GM21576 (cell line): ENCODE data around the gene PEBP1.

Experiments
- ATAC-seq: cut with Tn5 transposase; IDR thresholded peaks from one replicate; pipeline ENCODE4 v1.9.1; 2021; ENCODE audit warnings: mild to moderate bottlenecking, moderate library complexity; ENCODE audit not compliant: unreplicated experiment

The PEBP1 gene

GRCh38 chr12:118135788-118136558, at the start of gene PEBP1:
Gene PEBP1 (plus strand): TSS chr12:118136124. CDS start chr12:118136210, 86 bp downstream.
- ATAC-seq, result peak; percentile 98

- ATAC-seq, result no peak
Measured at GRCh38 chr12:118089782-118090181, 46.1 kb upstream of the PEBP1 start.

DNA sequence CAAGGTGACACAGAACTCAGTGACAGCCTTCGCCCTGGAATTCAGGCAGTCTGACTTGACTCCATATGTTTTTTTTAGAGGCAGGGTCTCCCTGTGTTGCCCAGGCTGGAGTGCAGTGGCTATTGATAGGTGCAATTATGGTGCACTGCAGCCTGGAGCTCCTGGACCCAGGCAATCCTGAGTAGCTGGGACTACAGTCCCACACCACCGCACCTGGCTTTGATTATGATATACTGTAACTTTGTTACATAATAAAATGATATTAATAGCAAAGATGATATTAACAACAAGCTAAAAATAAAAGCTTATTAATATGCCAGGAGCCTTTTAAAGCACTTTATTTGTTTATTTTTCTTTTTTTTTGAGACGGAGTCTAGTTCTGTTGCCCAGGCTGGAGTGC, 41.9 kb upstream of the PEBP1 start:
- no peak for ATAC-seq

- ATAC-seq, result no peak
Measured at GRCh38 chr12:118098401-118098800, 37.5 kb upstream of the PEBP1 start.

DNA sequence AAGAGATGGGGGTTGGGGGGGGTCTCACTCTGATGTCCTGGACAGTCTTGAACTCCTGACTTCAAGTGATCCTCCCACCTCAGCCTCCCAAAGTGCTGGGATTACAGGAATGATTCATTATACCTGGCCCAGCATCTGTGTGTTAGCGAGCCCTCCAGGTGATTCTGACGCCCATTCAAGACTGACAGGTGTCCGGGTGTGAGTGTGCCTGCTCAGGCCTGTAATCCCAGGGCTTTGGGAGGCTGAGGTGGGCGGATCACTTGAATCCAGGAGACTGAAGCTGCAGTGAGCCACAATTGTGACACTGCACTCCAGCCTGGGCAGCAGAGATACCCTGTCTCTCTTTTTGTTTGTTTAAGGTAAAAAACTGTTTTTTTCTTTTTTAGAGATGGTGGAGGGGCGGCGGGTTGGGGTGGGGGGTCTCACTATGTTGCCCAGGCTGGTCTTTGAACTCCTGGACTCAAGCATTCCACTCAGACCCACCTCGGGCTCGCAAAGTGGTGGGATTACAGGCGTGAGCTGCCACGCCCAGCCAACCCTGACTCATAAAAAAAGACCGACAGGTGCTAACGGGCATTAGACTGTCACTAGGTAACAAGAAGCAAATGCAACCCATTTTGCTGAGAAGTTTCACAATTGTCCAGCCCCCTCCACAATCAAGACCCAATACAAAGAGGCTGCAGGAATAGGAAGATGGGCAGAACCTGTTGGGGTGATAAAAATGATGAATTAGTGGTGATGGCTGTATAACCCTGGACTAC, 36.8 kb upstream of the PEBP1 start:
- ATAC-seq, result no peak

DNA sequence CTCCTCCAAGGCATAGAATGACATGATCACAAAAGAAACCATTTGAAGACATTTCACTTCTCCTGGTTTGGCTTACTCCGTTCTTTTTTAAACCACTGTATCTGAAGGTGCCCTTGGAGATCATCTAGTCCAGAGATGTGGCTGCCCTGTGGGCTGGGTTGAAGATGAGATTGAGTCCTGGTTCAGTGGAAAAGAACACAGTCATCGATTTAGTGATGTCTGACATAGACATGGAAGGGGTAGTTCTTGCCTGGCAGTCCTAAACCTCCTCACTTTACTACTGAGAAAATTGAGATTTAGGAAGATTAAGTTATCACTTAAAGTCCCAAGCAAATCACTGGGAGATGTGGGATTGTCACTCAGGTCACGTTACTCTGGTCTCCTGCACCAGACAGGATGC, 34.9 kb upstream of the PEBP1 start:
- ATAC-seq, result no peak

DNA sequence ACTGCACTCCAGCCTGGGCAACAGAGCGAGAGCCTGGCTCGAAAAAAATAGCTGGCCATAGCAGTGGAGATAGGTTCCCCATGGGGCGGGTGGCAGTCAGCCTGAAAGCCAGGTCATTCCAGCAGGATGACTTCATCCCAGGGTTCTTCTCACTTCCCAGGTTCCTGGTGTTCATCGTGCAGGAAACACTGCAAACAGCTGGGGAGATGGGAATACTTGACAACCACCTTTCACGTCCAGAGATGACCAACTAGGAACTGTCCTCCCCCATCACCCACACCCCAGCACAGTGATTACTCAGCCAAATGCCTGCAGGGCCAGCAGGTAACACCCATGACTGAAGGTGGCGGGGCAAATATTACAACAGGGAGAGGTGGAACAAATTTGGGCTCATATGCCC, 33.9 kb upstream of the PEBP1 start:
- no peak for ATAC-seq

DNA sequence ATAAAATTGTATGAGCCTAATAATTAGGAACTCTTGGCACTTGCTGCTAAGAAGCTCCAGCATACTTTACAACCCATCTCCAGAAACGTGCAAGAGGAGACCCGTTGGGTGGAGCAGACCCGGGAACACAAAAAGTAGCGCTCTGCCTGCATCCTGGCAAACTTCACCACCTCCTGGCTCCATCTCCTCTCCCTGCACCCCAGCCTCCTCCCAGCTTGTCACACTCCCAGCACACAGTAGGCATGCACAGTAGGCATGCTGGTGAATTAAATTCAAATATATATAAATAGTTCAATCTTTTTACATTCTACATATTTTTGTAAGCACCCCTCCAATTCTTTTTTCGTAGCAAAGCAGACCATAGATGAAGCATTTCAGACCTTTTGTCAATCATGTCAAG, 33.3 kb upstream of the PEBP1 start:
- ATAC-seq, result no peak

DNA sequence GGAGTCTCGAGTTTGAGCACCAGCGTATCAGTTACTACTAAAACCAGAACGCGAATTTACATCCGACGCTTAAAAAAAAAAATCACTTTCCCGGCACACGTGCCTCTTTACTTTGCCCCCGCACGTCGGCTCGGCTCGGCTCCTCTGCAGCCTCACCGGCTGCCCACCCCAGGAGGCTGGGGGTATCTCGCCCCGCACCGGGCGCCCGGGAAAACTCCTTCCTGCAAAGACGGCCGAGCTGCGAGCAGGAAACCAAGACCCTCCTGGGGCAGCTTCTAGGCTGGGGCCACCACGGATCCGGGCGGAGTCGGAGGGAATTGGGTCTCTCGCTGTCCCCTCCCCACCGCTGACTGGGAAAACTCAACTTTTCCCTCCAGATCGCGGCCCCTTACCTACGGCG, 32.7 kb upstream of the PEBP1 start:
- ATAC-seq, result no peak

DNA sequence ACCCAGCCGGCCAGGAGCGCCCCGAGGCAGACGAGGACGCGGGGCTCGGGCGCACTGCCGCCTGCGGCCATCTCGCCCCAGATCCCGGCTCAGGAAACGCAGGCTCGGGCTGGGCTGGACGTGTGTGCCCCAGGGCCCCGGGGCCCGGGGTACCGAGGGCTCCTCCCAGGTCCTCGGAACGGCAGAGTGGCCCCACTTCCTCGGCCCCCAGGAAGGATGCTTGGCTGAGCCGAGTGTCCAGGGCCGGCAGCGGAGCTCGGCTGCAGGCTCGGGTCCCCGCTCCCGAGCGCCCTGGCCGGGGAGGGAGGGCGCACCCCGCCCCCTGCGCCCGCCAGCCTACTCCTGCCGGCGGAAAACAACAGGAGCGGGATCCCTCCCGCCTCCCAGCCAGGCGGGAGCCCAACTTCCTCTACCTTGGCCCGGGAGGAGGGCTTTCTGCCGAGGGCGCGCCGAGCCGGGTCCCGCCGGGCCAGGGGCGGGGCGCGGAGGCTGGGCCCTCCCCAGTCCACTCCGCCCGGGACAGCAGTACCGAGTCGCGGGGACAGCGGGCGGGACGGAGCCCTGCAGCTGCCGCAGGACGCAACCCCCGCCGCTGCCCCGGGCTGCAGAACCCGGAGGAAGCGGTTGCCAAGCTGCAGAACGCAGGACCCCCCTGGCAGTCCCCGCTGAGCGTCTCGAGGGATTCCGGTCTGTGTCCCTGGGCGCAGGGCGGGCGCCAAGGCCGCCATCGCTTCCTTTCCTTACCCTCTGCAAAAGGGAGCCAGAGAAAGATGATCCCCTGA, 32.1 kb upstream of the PEBP1 start, which contains the start of gene VSIG10:
VSIG10 (minus strand) TSS at position 411 of the 782 bp plus-strand sequence; CDS start at position 71, 340 bp downstream.
- no peak for ATAC-seq

GRCh38 chr12:118107011-118107410, 28.9 kb upstream of the PEBP1 start:
- ATAC-seq, result no peak

DNA sequence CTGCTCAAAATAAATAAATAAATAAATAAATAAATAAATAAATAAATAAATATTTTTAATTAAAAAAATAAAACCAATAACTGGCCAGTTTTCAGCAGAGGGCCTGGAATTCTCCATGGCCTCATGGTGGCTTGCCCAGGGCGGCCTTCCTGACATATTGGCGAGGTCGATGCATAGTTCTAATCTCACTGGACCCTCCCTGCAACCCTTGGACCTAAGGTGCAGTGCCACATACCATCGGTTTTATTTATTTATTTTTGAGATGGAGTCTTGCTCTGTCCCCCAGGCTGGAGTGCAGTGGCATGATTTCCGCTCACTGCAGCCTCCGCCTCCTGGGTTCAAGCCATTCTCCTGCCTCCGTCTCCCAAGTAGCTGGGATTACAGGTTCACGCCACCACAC, 28.2 kb upstream of the PEBP1 start:
- ATAC-seq, result no peak

- no peak for ATAC-seq
Measured at GRCh38 chr12:118109088-118109487, 26.8 kb upstream of the PEBP1 start.

GRCh38 chr12:118119449-118119879, 16.5 kb upstream of the PEBP1 start:
- no peak for ATAC-seq

DNA sequence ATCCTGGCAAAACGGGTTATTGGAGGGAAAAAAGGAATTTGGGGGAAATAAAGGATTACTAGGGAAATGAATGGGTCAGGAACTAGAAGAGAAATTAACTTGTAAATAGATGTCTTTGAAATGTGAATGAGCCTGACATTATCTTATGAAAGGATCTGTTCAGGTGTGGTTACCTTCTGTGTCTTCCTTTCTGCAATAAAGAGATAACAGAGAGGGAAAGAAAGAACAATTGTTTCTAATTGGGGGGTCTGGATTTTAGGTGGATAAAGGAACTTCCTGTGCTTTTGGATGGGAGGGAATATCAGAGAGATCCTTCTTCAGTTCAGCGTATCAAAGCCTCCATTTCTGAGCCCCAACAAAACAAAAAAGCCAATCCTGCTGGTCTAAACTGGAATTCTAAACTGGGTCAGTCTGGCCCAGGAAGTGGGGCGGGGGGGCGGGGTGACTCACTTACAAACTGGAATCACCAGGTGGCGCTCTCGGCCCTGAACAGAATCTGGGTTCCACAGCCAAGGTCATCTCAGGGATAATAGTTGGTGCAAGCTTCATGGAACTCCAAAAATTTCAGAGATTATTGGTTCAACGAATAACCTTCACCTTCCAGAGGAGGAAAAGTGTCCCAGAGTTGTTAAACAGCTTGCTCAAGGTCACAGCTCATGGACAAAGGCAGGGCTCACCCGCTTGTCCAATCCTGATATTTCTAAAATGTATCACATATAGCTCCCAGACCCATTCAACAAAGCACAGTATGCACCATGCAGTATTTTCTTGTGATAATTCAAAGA, 15.2 kb upstream of the PEBP1 start:
- ATAC-seq, result peak; percentile 76

- no peak for ATAC-seq
Measured at GRCh38 chr12:118122264-118122663, 13.7 kb upstream of the PEBP1 start.

DNA sequence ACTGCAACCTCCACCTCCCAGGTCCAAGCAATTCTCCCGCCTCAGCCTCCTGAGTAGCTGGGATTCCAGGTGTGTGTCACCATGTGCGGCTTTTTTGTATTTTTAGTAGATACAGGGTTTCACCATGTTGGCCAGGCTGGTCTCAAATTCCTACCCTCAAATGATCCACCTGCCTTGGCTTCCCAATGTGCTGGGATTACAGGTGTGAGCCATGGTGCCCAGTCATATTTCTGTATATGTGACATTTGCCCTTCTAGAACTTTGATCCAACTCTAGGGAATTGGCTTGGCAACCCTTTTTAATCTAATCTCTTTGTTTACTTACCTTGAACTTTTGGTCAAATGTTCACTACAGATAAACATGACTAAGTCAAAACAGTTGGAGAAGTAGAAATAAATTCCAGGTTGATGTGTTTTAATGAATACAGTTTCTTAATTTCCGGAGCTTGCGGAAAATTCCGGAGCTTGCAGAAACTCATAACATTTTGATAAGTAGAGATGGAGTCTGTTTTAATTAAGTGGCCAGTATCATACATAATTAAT, 11.5 kb upstream of the PEBP1 start:
- no peak for ATAC-seq

DNA sequence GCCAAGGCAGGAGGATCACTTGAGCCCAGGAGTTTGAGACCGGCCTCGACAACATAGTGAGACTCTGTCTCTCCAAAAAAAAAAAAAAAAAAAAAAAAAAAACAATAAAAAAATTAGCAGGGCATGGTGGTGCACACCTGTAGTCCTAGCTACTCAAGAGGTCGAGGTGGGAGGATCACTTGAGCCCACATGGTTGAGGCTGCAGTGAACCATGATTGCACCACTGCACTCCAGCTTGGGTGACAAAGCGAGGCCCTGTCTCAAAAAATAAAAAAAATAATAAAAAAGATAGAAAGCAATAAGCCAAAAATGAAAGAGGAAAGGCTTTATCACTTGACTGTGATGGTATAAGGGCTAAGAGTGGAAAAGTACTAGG, 10.2 kb upstream of the PEBP1 start:
- no peak for ATAC-seq

DNA sequence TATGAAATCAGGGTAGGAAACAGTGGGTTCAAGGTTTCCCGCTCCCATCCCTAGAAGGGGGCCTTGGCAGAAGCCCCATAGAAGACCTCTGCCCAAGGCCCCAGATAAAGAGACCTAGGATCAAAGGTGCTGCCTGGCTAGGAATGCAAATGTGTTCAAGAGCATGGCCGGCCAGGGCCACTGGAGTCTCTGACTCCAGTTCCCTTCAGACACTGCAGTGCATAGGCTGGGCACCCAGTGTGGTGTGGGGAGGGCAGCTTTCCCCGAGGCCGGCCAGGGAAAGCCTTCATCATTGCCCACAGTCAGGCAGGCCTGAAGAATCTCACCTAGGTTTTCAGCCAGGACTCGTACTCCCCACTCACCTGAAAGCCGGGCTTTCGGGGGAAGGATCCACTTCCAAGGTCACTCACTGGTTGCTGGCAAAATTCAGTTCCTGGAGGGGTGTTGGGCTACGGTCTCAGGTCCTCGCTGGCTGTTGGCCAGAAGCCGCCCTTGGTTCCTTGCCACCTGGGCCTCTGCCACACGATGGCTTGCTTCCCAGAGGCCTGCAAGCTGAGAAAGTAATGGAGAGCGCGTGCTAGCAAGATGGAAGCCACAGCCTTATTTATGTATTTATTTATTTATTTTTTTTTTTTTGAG, 9.7 kb upstream of the PEBP1 start:
- ATAC-seq, result no peak

DNA sequence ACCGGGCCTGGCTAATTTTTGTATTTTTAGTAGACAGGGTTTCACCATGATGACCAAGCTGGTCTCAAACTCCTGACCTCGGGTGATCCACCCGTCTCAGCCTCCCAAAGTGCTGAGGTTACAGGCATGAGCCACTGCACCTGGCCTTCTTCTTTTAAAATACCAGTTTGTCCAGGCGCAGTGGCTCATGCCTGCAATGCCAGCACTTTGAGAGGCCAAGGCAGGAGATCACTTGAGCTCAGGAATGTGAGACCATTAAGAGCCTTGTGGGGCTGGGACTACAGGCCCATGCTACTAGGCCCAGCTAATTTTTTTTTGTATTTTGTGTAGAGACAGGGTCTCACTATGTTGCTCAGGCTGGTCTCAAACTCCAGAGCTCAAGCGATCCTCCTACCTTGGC, 8.1 kb upstream of the PEBP1 start:
- no peak for ATAC-seq
